ENCODE measurements around the gene FOLR1. TPM values are rescaled to one million over a fixed set of nuclear protein-coding genes. Genes with fewer than 3 reads are reported as not detected.

Gene FOLR1
- total RNA-seq, 1 donor from 2014 or later, result not detected

GRCh38 chr11:72217841-72218240, 25.9 kb downstream of the FOLR1 start:
- intact Hi-C loops (cut with DNase I), result no loop called here
- H3K27ac ChIP-seq, result no peak overlapping the region
- peaks cover 0 to 8% of the 10 kb centered on the region in 2 donors for H3K4me1 ChIP-seq
- no peaks in the 10 kb centered on the region for H3K9me3 ChIP-seq
- H3K27me3 ChIP-seq, result no peaks in the 10 kb centered on the region
- no peaks in the 10 kb centered on the region for H3K36me3 ChIP-seq
- TF ChIP-seq, protein P1, sequence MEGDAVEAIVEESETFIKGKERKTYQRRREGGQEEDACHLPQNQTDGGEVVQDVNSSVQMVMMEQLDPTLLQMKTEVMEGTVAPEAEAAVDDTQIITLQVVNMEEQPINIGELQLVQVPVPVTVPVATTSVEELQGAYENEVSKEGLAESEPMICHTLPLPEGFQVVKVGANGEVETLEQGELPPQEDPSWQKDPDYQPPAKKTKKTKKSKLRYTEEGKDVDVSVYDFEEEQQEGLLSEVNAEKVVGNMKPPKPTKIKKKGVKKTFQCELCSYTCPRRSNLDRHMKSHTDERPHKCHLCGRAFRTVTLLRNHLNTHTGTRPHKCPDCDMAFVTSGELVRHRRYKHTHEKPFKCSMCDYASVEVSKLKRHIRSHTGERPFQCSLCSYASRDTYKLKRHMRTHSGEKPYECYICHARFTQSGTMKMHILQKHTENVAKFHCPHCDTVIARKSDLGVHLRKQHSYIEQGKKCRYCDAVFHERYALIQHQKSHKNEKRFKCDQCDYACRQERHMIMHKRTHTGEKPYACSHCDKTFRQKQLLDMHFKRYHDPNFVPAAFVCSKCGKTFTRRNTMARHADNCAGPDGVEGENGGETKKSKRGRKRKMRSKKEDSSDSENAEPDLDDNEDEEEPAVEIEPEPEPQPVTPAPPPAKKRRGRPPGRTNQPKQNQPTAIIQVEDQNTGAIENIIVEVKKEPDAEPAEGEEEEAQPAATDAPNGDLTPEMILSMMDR (IDR thresholded peaks at IDR 0.05), result no peak
- H3K4me3 ChIP-seq, result peak overlapping the region in 1 of 2 donors; percentile 19
- no peak for DNase-seq (ENCODE audit: low spot score in 2 of 2)

GRCh38 chr11:72218251-72218745, 26.4 kb downstream of the FOLR1 start:
- no peaks in the 10 kb centered on the region for H3K27me3 ChIP-seq
- TF ChIP-seq, protein P1 (IDR thresholded peaks at IDR 0.05), result no peak
- no peak overlapping the region for H3K4me3 ChIP-seq
- H3K27ac ChIP-seq, result no peak overlapping the region
- DNase-seq (ENCODE audit: low spot score in 2 of 2), result no peak
- intact Hi-C loops (cut with DNase I), result no loop called here
- H3K9me3 ChIP-seq, result no peaks in the 10 kb centered on the region
- peaks cover 0 to 8% of the 10 kb centered on the region in 2 donors for H3K4me1 ChIP-seq
- H3K36me3 ChIP-seq, result no peaks in the 10 kb centered on the region

DNA sequence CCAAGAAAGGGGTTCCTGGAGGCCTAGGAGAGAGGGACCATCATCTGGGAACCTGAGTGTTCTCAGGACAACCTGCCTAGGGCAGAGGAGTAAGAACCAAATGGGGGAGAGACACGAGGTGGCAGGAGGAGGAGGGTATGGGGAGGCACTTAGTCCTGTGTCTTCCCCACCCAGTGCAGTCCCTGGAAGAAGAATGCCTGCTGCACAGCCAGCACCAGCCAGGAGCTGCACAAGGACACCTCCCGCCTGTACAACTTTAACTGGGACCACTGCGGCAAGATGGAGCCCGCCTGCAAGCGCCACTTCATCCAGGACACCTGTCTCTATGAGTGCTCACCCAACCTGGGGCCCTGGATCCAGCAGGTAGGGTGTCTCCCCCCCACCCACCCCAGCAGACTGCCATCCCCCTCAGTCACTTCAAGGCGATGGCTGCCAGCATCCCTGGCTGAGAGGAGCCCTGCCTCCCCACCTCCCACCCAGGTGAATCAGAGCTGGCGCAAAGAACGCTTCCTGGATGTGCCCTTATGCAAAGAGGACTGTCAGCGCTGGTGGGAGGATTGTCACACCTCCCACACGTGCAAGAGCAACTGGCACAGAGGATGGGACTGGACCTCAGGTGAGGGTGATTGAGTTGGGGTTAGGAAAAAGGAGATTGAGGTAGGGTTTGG, 28.9 kb downstream of the FOLR1 start:
- Histone ChIP-seq H3K27ac (no peak overlapping the region), H3K27me3 (no peaks in the 10 kb centered on the region), H3K9me3 (no peaks in the 10 kb centered on the region), H3K36me3 (no peaks in the 10 kb centered on the region), H3K4me1 (peaks cover 6 to 11% of the 10 kb centered on the region in 2 donors), H3K4me3 (no peak overlapping the region)
- intact Hi-C loops (cut with DNase I), result loop anchor here (5.0 to 10.0 kb wide), 3 partner anchors 184 to 1654 kb away; partner anchors contain the start of genes COA4, NADSYN1 and PAAF1
- TF ChIP-seq, protein P1 (IDR thresholded peaks at IDR 0.05), result no peak
- no peak for DNase-seq (ENCODE audit: low spot score in 2 of 2)

DNA sequence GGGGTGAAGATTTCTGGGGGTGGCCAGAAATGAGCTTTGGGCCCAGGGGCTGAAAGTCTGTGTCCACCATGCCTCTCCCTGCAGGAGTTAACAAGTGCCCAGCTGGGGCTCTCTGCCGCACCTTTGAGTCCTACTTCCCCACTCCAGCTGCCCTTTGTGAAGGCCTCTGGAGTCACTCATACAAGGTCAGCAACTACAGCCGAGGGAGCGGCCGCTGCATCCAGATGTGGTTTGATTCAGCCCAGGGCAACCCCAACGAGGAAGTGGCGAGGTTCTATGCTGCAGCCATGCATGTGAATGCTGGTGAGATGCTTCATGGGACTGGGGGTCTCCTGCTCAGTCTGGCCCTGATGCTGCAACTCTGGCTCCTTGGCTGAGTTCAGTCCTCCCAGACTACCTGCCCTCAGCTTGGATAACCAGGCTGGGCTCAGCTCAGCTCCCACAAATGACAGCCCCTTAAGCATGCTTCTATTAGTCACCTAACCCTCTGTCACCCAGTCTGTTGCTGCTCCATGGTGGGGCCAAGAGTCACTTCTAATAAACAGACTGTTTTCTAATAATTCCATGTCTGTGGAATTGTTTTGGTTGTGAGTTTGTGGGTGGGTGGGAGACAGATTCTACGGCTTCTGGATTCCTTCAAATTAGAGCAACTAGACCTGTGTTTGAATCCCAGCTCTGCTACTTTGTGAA, 29.6 kb downstream of the FOLR1 start:
- Histone ChIP-seq H3K27ac (peak overlapping the region in 1 of 2 donors; percentile 96), H3K27me3 (no peaks in the 10 kb centered on the region), H3K4me1 (peaks cover 6 to 16% of the 10 kb centered on the region in 2 donors), H3K4me3 (no peak overlapping the region), H3K36me3 (no peaks in the 10 kb centered on the region), H3K9me3 (no peaks in the 10 kb centered on the region)
- intact Hi-C loops (cut with DNase I), result loop anchor here (2.0 to 10.0 kb wide), 6 partner anchors 109 to 1653 kb away; partner anchors contain the start of genes ANAPC15, CLPB, COA4 and LAMTOR1
- no peak for DNase-seq (ENCODE audit: low spot score in 2 of 2)
- TF ChIP-seq, protein P1 (IDR thresholded peaks at IDR 0.05), result no peak

- intact Hi-C loops (cut with DNase I), result loop anchor here (2.0 to 10.0 kb wide), 6 partner anchors 109 to 1653 kb away; partner anchors contain the start of genes ANAPC15, CLPB, COA4 and LAMTOR1
- TF ChIP-seq, protein P1 (IDR thresholded peaks at IDR 0.05), result no peak
- peak overlapping the region; percentile 93 to 99 for H3K4me3 ChIP-seq
- peaks cover 6 to 18% of the 10 kb centered on the region in 2 donors for H3K4me1 ChIP-seq
- no peak for DNase-seq (ENCODE audit: low spot score in 2 of 2)
- H3K36me3 ChIP-seq, result peaks cover 0 to 6% of the 10 kb centered on the region in 2 donors
- no peaks in the 10 kb centered on the region for H3K9me3 ChIP-seq
- peak overlapping the region; percentile 96 to 97 for H3K27ac ChIP-seq
- H3K27me3 ChIP-seq, result no peaks in the 10 kb centered on the region
These were observed 30.4 kb downstream of the FOLR1 start for GRCh38 chr11:72222106-72222891.

Measured in ascending aorta (tissue), 2 donors.